Activated CD4-positive, alpha-beta T cell treated with anti-CD3 and anti-CD28 coated beads, Interleukin-2, amount 10 ng/mL, durations not matched to agents 24 days and 14 days (primary cell): ENCODE measurements around the gene EFEMP1. TPM values are rescaled to one million over a fixed set of nuclear protein-coding genes. Genes with fewer than 3 reads are reported as not detected.

Source experiments
- DNase-seq: peaks from one replicate; pipeline ENCODE4 v3.0.0; 2022
- H3K27ac Mint-ChIP-seq: one replicate; pipeline ENCODE4 v1.8.0; 2022; ENCODE audit warnings: mild to moderate bottlenecking, mixed read lengths
- H3K27me3 Mint-ChIP-seq: one replicate; pipeline ENCODE4 v1.8.0; 2022; ENCODE audit warnings: mixed read lengths
- H3K36me3 Mint-ChIP-seq: one replicate; pipeline ENCODE4 v1.8.0; 2022; ENCODE audit warnings: low read depth, mild to moderate bottlenecking, mixed read lengths
- H3K4me1 Mint-ChIP-seq: one replicate; pipeline ENCODE4 v1.8.0; 2021; ENCODE audit warnings: mixed read lengths
- H3K4me3 Mint-ChIP-seq: one replicate; pipeline ENCODE4 v1.8.0; 2022; ENCODE audit warnings: mild to moderate bottlenecking, moderate library complexity, mixed read lengths
- H3K9me3 Mint-ChIP-seq: one replicate; pipeline ENCODE4 v1.8.0; 2021; ENCODE audit warnings: mixed read lengths
- intact Hi-C: fragments of 100-400 bp; cut with micrococcal nuclease; formaldehyde crosslinking; loops from one replicate; pipeline ENCODE4 v1.15.1; 2023
- total RNA-seq: library from RNA; stranded (reverse); gene quantifications from 2 replicates; pipeline ENCODE4 v1.2.3, GENCODE V29; 2022

The EFEMP1 gene
- total RNA-seq, 1 donor from 2014 or later, result not detected

DNA sequence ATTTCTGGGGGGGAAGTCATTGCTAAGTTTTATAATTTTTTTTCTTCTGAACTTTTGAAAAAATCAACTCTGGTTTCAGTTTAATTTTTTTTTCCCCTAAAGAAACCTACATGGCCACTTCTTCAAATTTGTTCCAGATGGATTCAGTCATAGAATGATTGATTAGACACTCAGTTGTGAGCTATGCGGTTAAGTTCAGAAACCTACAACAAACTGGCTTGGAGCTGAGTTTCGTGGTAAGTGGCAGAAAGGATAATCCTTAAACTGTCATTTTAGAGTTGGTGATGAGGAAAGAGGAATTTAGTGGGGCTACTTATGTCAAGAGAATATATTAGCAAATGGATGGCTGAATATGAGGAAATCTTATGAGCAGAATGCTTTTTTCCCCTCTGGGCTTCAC, 23.7 kb downstream of the EFEMP1 start:
- intact Hi-C loops, result no loop called here
- Mint-ChIP-seq H3K9me3 (no peaks in the 10 kb centered on the region), H3K27me3 (no peaks in the 10 kb centered on the region), H3K36me3 (no peaks in the 10 kb centered on the region), H3K4me1 (no peaks in the 10 kb centered on the region), H3K27ac (no peak overlapping the region), H3K4me3 (no peak overlapping the region)
- DNase-seq, result no peak

DNA sequence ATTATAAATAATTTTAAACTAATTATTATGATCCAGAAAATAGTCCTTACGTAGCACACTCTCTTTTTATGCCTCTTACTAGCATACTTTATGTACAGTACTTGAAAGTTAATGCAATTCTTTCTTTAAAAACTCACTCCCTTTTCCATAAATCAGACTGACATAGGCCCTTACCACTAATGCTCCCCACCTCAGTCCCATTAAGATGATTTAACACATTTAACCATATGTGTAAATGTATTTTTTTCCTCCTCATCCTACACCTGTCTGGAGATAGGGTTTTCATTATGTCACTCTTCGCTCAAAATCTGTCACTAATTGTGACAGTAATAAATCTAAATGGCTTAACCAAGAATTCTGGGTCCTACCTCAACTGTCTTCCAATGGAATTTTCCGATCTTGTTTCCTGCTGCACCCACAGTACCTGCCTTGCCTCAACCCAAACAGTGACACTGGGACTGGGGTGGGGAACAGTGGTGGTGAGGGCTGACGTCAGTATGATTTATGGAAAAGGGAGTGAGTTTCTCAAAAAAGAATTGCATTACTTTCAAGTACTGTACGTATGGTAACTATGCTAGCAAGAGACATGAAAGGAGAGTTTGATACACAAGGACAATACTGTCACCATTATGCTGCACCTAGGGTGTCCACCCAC, 25.1 kb downstream of the EFEMP1 start:
- H3K27ac Mint-ChIP-seq, result no peak overlapping the region
- no peaks in the 10 kb centered on the region for H3K4me1 Mint-ChIP-seq
- no peaks in the 10 kb centered on the region for H3K27me3 Mint-ChIP-seq
- intact Hi-C loops, result no loop called here
- H3K4me3 Mint-ChIP-seq, result no peak overlapping the region
- no peak for DNase-seq
- H3K36me3 Mint-ChIP-seq, result no peaks in the 10 kb centered on the region
- no peaks in the 10 kb centered on the region for H3K9me3 Mint-ChIP-seq

DNA sequence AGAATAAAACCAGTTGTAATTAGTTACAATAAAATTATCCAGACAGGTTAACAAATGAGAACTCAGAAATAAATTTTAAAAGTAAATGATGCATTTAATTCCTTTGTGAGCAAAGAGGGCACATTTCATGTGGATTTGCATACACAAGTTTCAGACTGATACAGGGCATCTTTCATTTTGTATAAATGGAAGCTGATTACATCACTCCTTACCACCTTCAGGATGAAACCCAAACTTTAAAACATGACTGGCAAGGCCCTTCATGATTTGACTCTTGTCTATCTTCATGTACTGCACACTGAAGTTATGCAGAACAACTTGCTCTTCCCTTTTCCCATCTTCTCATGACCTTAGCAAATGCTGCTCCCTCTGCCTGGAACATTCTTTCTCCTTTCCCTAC, 26.9 kb downstream of the EFEMP1 start:
- no peaks in the 10 kb centered on the region for H3K9me3 Mint-ChIP-seq
- no peaks in the 10 kb centered on the region for H3K4me1 Mint-ChIP-seq
- intact Hi-C loops, result no loop called here
- no peak overlapping the region for H3K27ac Mint-ChIP-seq
- H3K36me3 Mint-ChIP-seq, result no peaks in the 10 kb centered on the region
- no peaks in the 10 kb centered on the region for H3K27me3 Mint-ChIP-seq
- no peak for DNase-seq
- H3K4me3 Mint-ChIP-seq, result no peak overlapping the region

DNA sequence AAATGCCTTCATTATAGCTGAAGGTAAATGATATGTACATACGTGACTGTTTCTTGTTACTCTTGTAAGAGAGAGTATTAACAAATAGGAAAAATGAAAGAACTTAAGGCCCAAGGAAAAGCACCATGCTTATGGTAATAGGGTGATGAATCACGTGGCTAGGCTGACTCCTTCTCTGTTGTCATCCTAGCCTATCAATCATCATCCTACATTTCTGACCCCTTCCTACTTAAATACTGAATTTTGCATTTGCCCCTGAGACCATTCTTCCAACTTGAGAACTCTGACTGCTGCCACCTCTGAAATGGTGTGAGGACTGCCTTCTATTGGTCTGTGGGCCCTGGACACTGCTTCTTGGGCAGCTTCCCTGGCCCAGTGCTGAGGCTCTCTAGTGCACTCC, 28.9 kb downstream of the EFEMP1 start:
- DNase-seq, result no peak
- no peaks in the 10 kb centered on the region for H3K4me1 Mint-ChIP-seq
- H3K9me3 Mint-ChIP-seq, result no peaks in the 10 kb centered on the region
- intact Hi-C loops, result no loop called here
- no peak overlapping the region for H3K27ac Mint-ChIP-seq
- H3K4me3 Mint-ChIP-seq, result no peak overlapping the region
- no peaks in the 10 kb centered on the region for H3K27me3 Mint-ChIP-seq
- H3K36me3 Mint-ChIP-seq, result no peaks in the 10 kb centered on the region

DNA sequence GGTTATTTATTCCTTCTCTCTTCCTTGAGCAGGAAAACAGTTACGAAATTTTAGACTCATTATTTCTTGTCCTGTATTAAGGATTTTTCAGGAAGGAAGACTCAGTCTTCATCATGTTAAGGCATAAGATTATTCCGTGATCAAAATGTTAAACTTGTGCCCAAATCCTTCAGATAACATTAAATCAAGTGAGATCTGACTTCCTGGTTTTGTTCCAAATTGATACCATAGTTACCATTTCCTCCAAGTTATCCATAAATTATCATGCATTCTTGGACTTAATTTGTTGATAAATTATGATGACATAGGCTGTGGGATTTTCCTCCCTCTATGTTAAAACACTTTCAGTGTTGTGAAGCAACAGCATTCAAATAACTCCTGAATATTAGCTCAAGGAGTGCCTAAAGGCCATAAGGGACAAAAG, 31.9 kb downstream of the EFEMP1 start:
- DNase-seq, result no peak
- no peaks in the 10 kb centered on the region for H3K27me3 Mint-ChIP-seq
- H3K9me3 Mint-ChIP-seq, result no peaks in the 10 kb centered on the region
- H3K4me1 Mint-ChIP-seq, result no peaks in the 10 kb centered on the region
- no peak overlapping the region for H3K27ac Mint-ChIP-seq
- intact Hi-C loops, result no loop called here
- H3K36me3 Mint-ChIP-seq, result no peaks in the 10 kb centered on the region
- H3K4me3 Mint-ChIP-seq, result no peak overlapping the region

DNA sequence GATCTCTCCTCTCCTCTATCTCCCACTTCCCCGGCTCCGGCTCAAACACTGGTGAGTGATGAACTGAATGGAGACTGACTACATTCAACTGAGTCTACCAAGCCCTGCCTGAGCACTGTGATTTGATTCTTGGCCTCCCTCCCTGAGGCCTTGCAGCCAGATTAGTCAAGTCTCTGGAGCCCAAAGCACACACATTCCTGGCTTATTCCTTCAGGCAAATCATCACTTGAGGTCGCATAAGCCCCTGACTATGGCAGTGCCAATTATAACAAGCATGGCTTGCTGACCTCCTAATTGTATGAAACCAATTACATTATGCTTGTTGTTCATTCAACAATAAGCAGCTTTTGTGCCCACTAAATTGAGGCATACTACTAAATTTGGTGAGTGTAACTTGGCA, 34.6 kb downstream of the EFEMP1 start:
- no peaks in the 10 kb centered on the region for H3K4me1 Mint-ChIP-seq
- H3K4me3 Mint-ChIP-seq, result no peak overlapping the region
- H3K27ac Mint-ChIP-seq, result no peak overlapping the region
- intact Hi-C loops, result no loop called here
- no peak for DNase-seq
- H3K9me3 Mint-ChIP-seq, result no peaks in the 10 kb centered on the region
- no peaks in the 10 kb centered on the region for H3K36me3 Mint-ChIP-seq
- peaks cover 2% of the 10 kb centered on the region for H3K27me3 Mint-ChIP-seq

GRCh38 chr2:55887901-55888624, 35.5 kb downstream of the EFEMP1 start:
- no peaks in the 10 kb centered on the region for H3K36me3 Mint-ChIP-seq
- peaks cover 2% of the 10 kb centered on the region for H3K27me3 Mint-ChIP-seq
- no peak overlapping the region for H3K4me3 Mint-ChIP-seq
- DNase-seq, result no peak
- H3K27ac Mint-ChIP-seq, result no peak overlapping the region
- H3K4me1 Mint-ChIP-seq, result no peaks in the 10 kb centered on the region
- intact Hi-C loops, result no loop called here
- no peaks in the 10 kb centered on the region for H3K9me3 Mint-ChIP-seq

DNA sequence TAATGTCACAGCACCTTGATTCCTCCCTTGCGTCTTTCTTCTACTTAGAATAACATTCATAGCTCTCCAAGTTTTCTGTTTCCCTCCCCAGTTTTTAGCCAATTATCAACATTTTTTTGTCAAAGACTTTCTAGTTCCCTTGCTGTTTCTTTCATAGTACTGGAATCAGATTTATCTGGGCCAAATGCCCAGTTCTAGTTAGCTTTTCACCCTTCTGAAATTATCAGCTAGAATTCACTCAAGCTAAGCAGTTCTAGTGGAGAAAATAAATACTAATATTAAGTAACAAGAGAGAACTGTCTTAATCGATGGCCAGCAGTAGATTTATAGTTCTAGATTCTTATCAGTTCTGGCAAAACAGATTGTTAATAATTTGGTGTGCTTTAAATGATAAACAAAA, 36.2 kb downstream of the EFEMP1 start:
- no peak for DNase-seq
- H3K27ac Mint-ChIP-seq, result no peak overlapping the region
- H3K4me1 Mint-ChIP-seq, result no peaks in the 10 kb centered on the region
- no peaks in the 10 kb centered on the region for H3K36me3 Mint-ChIP-seq
- H3K4me3 Mint-ChIP-seq, result no peak overlapping the region
- intact Hi-C loops, result no loop called here
- peaks cover 2% of the 10 kb centered on the region for H3K27me3 Mint-ChIP-seq
- no peaks in the 10 kb centered on the region for H3K9me3 Mint-ChIP-seq

DNA sequence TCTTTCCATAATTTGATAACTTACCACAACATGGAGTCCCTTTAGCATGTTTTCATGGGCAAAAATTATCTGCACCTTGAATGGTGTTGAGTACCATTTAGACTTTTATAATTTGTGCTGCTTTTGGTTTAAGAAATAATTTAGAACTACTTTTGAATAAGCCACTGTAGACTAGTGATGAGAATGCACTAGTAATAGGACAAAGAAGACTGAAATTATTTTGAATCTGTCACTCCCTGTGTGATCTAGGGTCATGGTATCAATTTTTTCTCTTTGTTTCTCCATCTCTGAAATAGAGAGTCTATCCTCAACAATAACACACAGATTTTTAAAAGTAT, 37.7 kb downstream of the EFEMP1 start:
- DNase-seq, result no peak
- no peaks in the 10 kb centered on the region for H3K4me1 Mint-ChIP-seq
- no peak overlapping the region for H3K27ac Mint-ChIP-seq
- no peaks in the 10 kb centered on the region for H3K9me3 Mint-ChIP-seq
- H3K27me3 Mint-ChIP-seq, result peaks cover 2% of the 10 kb centered on the region
- intact Hi-C loops, result no loop called here
- H3K36me3 Mint-ChIP-seq, result no peaks in the 10 kb centered on the region
- no peak overlapping the region for H3K4me3 Mint-ChIP-seq

DNA sequence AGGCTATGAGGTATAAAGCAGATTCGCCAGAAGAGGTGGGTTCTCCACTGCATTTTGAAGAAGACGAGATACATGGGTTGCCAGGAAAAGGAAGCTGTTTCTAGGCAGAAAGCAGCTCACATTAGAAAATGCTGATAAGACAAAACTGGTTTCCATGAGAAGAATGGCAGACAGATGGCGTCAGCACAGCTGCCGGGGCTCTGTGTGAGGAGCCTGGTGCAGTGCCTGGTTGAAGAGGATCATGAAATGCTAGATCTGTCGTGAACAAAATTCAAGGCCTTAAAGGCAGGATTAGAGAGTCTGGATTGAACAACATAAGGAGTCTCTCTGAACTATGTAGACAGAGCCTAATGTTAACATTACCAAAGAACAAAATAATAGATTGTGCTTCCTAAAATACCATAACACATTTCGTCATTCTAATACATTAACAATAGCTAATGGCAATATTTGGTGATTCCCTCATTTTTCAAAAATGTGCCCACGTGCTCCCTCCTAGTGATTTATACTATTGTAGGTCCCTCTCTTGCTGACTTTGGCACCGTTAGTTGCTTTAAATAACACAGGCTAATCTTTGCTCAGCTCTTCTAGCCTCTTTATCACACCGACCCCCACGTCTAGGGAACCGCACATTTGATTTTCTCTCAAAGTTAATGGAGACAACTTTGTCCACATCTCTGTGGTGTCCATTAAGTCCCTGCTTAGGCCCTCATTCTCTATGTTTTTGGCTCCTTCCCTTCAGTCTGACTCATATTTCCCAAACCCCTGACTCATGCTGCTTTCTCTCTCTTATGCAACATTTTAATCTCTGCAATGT, 38.2 kb downstream of the EFEMP1 start:
- no peak overlapping the region for H3K4me3 Mint-ChIP-seq
- no peaks in the 10 kb centered on the region for H3K36me3 Mint-ChIP-seq
- intact Hi-C loops, result no loop called here
- no peak for DNase-seq
- no peak overlapping the region for H3K27ac Mint-ChIP-seq
- no peaks in the 10 kb centered on the region for H3K9me3 Mint-ChIP-seq
- peaks cover 2% of the 10 kb centered on the region for H3K27me3 Mint-ChIP-seq
- no peaks in the 10 kb centered on the region for H3K4me1 Mint-ChIP-seq

DNA sequence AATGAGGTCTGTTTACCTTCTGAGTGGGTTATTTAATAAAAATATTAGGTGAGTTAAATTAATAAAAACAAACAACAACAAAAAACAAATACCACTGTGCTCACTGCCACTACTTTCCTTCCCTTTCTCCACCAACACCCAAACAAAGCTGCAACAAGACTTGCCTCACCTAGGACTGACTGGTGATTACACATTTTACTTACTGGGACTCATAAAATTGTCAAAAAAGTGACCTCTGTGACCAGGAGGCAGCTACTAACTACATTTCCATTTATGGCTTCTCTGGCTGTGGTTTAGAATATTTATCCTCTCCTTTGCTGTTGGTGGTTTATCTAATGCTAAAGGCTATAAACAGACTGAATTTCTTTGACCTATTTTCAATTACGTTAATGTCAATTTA, 39.8 kb downstream of the EFEMP1 start:
- intact Hi-C loops, result no loop called here
- H3K4me1 Mint-ChIP-seq, result no peaks in the 10 kb centered on the region
- DNase-seq, result no peak
- H3K36me3 Mint-ChIP-seq, result no peaks in the 10 kb centered on the region
- no peak overlapping the region for H3K27ac Mint-ChIP-seq
- peaks cover 2% of the 10 kb centered on the region for H3K27me3 Mint-ChIP-seq
- no peak overlapping the region for H3K4me3 Mint-ChIP-seq
- H3K9me3 Mint-ChIP-seq, result no peaks in the 10 kb centered on the region

DNA sequence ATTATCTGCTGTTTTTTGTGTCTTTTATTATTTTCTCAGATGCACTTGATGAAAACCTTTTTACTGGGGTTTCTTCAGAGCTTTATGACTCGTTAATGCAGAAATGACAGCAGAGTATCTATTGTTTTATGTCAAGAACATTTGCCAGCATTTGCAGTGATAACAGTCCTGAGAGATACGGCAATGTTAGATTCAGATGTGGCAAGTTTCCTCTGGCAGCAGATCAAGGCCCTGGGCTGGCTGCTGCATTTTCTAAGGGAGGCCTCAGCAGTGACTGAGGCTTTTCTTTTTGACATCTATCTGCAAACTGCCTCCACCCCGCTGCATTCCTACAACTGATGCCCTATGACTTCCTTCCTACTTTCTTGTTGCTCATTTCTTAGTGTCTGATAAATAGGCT, 40.2 kb downstream of the EFEMP1 start:
- H3K4me1 Mint-ChIP-seq, result no peaks in the 10 kb centered on the region
- no peak for DNase-seq
- no peak overlapping the region for H3K4me3 Mint-ChIP-seq
- no peak overlapping the region for H3K27ac Mint-ChIP-seq
- no peaks in the 10 kb centered on the region for H3K9me3 Mint-ChIP-seq
- no peaks in the 10 kb centered on the region for H3K36me3 Mint-ChIP-seq
- H3K27me3 Mint-ChIP-seq, result peaks cover 2% of the 10 kb centered on the region
- intact Hi-C loops, result no loop called here

DNA sequence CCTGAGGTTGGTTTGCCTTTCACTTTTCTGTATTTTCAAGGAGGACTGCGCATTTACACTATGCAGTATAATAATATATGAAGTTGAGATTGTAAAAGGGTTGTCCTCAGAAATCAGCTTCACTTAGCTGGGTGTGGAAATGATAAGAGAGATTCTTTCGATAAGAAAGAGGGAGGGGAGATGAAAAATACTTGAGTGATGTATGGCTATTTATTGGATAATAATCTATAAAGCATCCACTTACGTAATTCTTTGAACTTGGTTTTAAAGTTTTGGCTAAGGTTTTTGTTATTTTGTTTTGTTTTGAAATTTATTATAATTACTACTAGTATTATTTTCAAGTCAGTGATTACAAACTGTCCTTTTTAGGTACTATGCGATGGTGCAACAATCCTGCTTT, 40.6 kb downstream of the EFEMP1 start:
- no peaks in the 10 kb centered on the region for H3K4me1 Mint-ChIP-seq
- H3K4me3 Mint-ChIP-seq, result no peak overlapping the region
- H3K9me3 Mint-ChIP-seq, result no peaks in the 10 kb centered on the region
- H3K27ac Mint-ChIP-seq, result no peak overlapping the region
- no peaks in the 10 kb centered on the region for H3K36me3 Mint-ChIP-seq
- peaks cover 2% of the 10 kb centered on the region for H3K27me3 Mint-ChIP-seq
- DNase-seq, result no peak
- intact Hi-C loops, result no loop called here

DNA sequence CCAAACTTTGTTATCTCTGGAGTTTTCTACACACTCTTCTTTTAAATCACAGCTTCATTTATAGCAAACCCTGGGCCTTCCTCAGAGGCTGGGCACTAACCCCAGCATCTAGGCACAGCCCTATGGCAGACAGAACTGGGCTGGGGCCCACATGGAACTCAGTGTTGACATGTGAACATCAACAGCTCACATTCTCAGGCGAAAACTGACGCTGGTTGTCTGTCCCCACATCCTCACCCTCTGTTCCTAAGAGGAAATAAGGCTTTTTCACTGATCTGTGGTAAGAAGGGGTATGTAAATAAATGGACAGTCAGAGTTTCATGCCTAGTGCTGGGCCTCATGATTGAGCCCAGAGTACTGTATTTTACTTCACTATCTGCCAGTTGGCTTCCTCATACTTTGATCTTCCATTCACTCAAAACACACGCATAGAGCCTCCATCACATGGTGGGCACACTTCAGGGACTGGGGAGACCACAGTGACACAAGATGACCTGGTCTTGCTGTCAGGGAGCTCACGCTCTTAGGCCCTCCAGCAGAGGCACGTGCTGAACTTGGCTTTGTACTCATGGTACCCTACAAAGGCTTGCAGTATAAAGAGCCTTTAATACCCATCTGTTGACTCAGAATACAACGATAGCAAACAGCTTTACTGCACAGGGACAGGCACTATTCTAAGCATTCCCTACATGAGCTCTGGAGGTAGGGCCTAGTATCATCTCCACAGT, 43.0 kb downstream of the EFEMP1 start:
- H3K36me3 Mint-ChIP-seq, result no peaks in the 10 kb centered on the region
- no peaks in the 10 kb centered on the region for H3K4me1 Mint-ChIP-seq
- no peak overlapping the region for H3K4me3 Mint-ChIP-seq
- H3K9me3 Mint-ChIP-seq, result no peaks in the 10 kb centered on the region
- H3K27me3 Mint-ChIP-seq, result no peaks in the 10 kb centered on the region
- DNase-seq, result no peak
- intact Hi-C loops, result no loop called here
- no peak overlapping the region for H3K27ac Mint-ChIP-seq
